Smooth muscle cell (in vitro differentiated cells): ENCODE results near the gene JMJD1C. TPM values are rescaled to one million over a fixed set of nuclear protein-coding genes. Genes with fewer than 3 reads are reported as not detected.

Experiments used
- DNase-seq: peaks from one replicate; lab custom pipeline; 2025; ENCODE audit not compliant: unreplicated experiment; lab: John Stamatoyannopoulos, UW
- H2AFZ ChIP-seq: fragments of 200-600 bp; sonication (generic); 2 replicates; pipeline ENCODE4 v1.6.0; 2016; ENCODE audit warnings: antibody characterized with exemption, low read depth, mild to moderate bottlenecking
- H3F3A ChIP-seq: fragments of 200-600 bp; sonication (generic); 2 replicates; pipeline ENCODE4 v1.6.0; 2017; ENCODE audit warnings: antibody characterized with exemption, low read depth
- H3K27ac ChIP-seq: fragments of 200-600 bp; sonication (generic); 2 replicates; pipeline ENCODE4 v1.5.1; 2016; ENCODE audit warnings: low read depth, mild to moderate bottlenecking
- H3K27me3 ChIP-seq: fragments of 200-600 bp; sonication (generic); 2 replicates; pipeline ENCODE4 v1.6.1; 2016; ENCODE audit warnings: low read depth, mild to moderate bottlenecking
- H3K36me3 ChIP-seq: fragments of 200-600 bp; sonication (generic); 2 replicates; pipeline ENCODE4 v1.5.1; 2016; ENCODE audit warnings: low read depth
- H3K4me1 ChIP-seq: fragments of 200-600 bp; sonication (generic); 2 replicates; pipeline ENCODE4 v1.5.1; 2016; ENCODE audit warnings: low read depth
- H3K4me2 ChIP-seq: fragments of 200-600 bp; sonication (generic); 2 replicates; pipeline ENCODE4 v1.6.0; 2016; ENCODE audit warnings: mild to moderate bottlenecking
- H3K4me3 ChIP-seq: fragments of 200-600 bp; sonication (generic); 2 replicates; pipeline ENCODE4 v1.5.1; 2016; ENCODE audit warnings: mild to moderate bottlenecking
- H3K79me2 ChIP-seq: fragments of 200-600 bp; sonication (generic); 2 replicates; pipeline ENCODE4 v1.6.0; 2016; ENCODE audit warnings: low read depth, mild to moderate bottlenecking
- H3K9ac ChIP-seq: fragments of 200-600 bp; sonication (generic); 2 replicates; pipeline ENCODE4 v1.6.0; 2016; ENCODE audit warnings: low read depth
- H3K9me3 ChIP-seq: fragments of 200-600 bp; sonication (generic); replicated peaks from 2 replicates; pipeline ENCODE4 v1.5.1; 2016; ENCODE audit warnings: low read depth
- H4K20me1 ChIP-seq: fragments of 200-600 bp; sonication (generic); 2 replicates; pipeline ENCODE4 v1.6.0; 2016; ENCODE audit warnings: low read depth
- WGBS: methylation state at CpG from one replicate; pipeline ENCODE4 v1.1.7; 2016; ENCODE audit warnings: low lambda C conversion rate; 5-methylcytosine and 5-hydroxymethylcytosine counted together
- polyA plus RNA-seq: library from polyadenylated mRNA; unstranded; fragments of >200 nt; fragmentation: Nextera tagmentation; extraction: Ambion mirVana; gene quantifications from 2 replicates; pipeline ENCODE4 v1.2.1, GENCODE V29; 2016
- total RNA-seq: library from RNA; depleted of rRNA; stranded (reverse); fragments of >200 nt; gene quantifications from 2 replicates; pipeline ENCODE4 v1.2.3, GENCODE V29; 2014
- TF ChIP-seq, protein P1 (sequence below): fragments of 200-600 bp; sonication (generic); IDR thresholded peaks from 2 replicates; pipeline ENCODE4 v1.5.1; 2017; ENCODE audit warnings: borderline replicate concordance, mild to moderate bottlenecking, antibody characterized with exemption; ENCODE audit not compliant: insufficient read depth, poor library complexity, severe bottlenecking

JMJD1C gene
- total RNA-seq (132 and 173 TPM in 2 replicates), polyA plus RNA-seq (28.5 and 52.5 TPM in 2 replicates)

GRCh38 chr10:63465293-63466143 lies at the start of gene JMJD1C:
JMJD1C (minus strand) TSS chr10:63465977; CDS start chr10:63465662, 315 bp downstream.
- peaks cover 8% of the 10 kb centered on the region for H3F3A ChIP-seq
- peak within 1 kb of the TSS; percentile 77 for H3K27ac ChIP-seq
- peak within 1 kb of the TSS; percentile 92 for H3K9ac ChIP-seq
- no peaks in the 10 kb centered on the region for H3K27me3 ChIP-seq
- H3K79me2 ChIP-seq = peaks cover 84% of the 10 kb centered on the region
- no peaks in the 10 kb centered on the region for H3K9me3 ChIP-seq
- under 1% methylated on average over 87 of the region's 99 CpGs for WGBS
- no peaks in the 10 kb centered on the region for H3K36me3 ChIP-seq
- peak within 1 kb of the TSS; percentile 90 for H3K4me2 ChIP-seq
- peaks cover 53% of the 10 kb centered on the region for H4K20me1 ChIP-seq
- TF ChIP-seq, protein P1, sequence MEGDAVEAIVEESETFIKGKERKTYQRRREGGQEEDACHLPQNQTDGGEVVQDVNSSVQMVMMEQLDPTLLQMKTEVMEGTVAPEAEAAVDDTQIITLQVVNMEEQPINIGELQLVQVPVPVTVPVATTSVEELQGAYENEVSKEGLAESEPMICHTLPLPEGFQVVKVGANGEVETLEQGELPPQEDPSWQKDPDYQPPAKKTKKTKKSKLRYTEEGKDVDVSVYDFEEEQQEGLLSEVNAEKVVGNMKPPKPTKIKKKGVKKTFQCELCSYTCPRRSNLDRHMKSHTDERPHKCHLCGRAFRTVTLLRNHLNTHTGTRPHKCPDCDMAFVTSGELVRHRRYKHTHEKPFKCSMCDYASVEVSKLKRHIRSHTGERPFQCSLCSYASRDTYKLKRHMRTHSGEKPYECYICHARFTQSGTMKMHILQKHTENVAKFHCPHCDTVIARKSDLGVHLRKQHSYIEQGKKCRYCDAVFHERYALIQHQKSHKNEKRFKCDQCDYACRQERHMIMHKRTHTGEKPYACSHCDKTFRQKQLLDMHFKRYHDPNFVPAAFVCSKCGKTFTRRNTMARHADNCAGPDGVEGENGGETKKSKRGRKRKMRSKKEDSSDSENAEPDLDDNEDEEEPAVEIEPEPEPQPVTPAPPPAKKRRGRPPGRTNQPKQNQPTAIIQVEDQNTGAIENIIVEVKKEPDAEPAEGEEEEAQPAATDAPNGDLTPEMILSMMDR = no peak
- peaks cover 24% of the 10 kb centered on the region for H3K4me1 ChIP-seq
- DNase-seq = peak; percentile 54
- peak within 1 kb of the TSS; percentile 95 for H3K4me3 ChIP-seq
- H2AFZ ChIP-seq = peak within 1 kb of the TSS; percentile 58

DNA sequence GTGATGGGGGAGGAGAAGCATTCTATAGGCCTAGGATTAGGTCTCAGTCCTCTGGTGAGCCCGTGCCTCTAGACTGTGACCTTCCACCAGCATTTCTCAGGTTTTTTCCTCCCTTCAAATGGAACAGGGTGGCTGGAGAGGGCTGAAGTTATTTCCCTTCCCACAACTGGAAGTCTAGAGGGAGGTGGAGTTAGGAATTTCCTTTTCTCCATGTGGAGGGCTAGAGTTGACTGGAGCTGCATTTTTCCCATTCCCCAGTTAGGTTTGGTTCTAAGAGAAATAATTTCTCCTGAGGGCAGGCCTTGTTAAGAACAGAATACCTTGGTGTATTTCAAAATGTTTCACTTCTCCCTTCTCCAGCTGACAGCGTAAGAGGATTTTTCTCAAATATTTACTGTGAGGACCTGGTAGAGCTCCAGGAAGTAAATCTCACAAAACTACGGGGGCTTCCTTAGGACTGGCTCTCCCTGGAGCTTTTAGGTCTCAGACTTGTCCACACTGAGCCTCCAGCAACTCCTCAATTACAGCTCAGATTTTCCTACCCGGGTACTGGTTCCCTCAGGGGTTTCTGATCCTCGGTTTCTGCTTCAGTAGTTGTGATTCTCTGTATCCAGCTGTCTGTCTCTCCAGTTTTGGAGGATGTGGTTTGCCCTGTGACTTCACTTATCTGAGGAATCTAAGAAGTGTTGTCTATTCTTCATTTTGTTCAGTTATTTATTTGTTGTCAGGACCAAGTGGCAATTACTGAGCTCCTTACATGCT lies 49.4 kb upstream of the JMJD1C start:
- Histone ChIP-seq H3K9ac (peak overlapping the region; percentile 36), H4K20me1 (peaks cover 22% of the 10 kb centered on the region), H3K27me3 (no peaks in the 10 kb centered on the region), H3K4me2 (peak overlapping the region; percentile 80), H3F3A (peaks cover 16% of the 10 kb centered on the region), H3K36me3 (peaks cover 2% of the 10 kb centered on the region), H2AFZ (no peak overlapping the region), H3K4me3 (peak overlapping the region; percentile 14), H3K27ac (peak overlapping the region; percentile 88), H3K4me1 (peaks cover 30% of the 10 kb centered on the region), H3K79me2 (peaks cover 92% of the 10 kb centered on the region), H3K9me3 (no peaks in the 10 kb centered on the region)
- 11% methylated on average over 5 of the region's 5 CpGs for WGBS
- TF ChIP-seq, protein P1 = no peak
- no peak for DNase-seq

DNA sequence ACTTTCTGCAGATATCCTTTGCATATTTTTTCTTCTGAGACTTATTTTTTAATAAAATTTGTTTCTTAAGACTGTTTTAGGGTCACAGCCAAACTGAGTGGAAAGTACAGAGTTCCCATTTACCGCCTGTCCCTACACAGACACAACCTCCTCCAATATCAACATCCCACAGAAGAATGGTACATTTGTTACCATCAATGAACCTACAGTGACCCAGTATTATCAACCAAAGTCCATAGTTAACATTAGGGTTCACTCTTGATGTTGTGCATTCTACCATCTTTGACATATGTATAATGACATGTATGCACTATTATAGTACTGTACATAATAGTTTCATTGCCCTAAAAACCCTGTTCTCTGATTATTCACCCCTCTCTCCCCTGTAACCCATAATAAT lies 40.8 kb upstream of the JMJD1C start:
- TF ChIP-seq, protein P1 = no peak
- Histone ChIP-seq H3K4me2 (no peak overlapping the region), H3K79me2 (peaks cover 99% of the 10 kb centered on the region), H3K27me3 (no peaks in the 10 kb centered on the region), H3K27ac (no peak overlapping the region), H3K36me3 (no peaks in the 10 kb centered on the region), H3K9ac (no peak overlapping the region), H3F3A (no peaks in the 10 kb centered on the region), H2AFZ (no peak overlapping the region), H4K20me1 (peaks cover 44% of the 10 kb centered on the region), H3K4me1 (no peaks in the 10 kb centered on the region), H3K9me3 (no peaks in the 10 kb centered on the region), H3K4me3 (no peak overlapping the region)
- DNase-seq = no peak
- 94% methylated on average over 1 of the region's 1 CpG for WGBS
